ENCODE measurements around the gene TEX14.

Gene TEX14

GRCh38 chr17:58520843-58521430, 170.9 kb downstream of the TEX14 start:
- no peak for DNase-seq (ENCODE audit: low spot score)

- peak; percentile 100 for DNase-seq (ENCODE audit: low spot score)
Observed at GRCh38 chr17:58517928-58518609, 173.8 kb downstream of the TEX14 start.

DNA sequence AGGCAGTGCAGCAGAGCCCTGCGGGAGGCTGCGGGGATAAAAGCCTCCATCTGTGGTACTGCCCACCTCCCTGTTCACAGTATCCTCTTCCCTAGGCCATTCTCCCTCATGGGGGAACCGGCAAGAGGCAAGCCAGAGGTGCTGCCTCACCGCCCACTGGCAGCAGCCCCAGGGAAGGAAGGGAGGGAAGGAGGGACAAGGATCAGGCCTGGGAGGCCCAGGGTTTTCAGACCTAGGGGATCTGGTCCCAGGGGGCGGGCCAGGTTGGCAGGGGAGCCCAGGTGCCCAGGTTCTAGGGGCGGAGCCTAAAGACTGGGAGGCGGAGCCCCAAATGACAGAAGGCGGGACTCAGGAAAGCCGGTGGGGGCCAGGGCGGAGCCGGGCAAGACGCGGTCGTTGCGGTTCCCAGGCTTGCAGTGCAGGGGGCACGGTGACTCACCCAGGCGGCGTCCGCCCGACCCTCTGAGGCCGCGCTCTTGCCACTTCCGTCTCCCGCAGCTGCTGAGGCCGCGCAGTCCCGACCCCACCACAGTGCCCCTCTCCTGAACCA, 174.4 kb downstream of the TEX14 start:
- DNase-seq (ENCODE audit: low spot score) = no peak

DNA sequence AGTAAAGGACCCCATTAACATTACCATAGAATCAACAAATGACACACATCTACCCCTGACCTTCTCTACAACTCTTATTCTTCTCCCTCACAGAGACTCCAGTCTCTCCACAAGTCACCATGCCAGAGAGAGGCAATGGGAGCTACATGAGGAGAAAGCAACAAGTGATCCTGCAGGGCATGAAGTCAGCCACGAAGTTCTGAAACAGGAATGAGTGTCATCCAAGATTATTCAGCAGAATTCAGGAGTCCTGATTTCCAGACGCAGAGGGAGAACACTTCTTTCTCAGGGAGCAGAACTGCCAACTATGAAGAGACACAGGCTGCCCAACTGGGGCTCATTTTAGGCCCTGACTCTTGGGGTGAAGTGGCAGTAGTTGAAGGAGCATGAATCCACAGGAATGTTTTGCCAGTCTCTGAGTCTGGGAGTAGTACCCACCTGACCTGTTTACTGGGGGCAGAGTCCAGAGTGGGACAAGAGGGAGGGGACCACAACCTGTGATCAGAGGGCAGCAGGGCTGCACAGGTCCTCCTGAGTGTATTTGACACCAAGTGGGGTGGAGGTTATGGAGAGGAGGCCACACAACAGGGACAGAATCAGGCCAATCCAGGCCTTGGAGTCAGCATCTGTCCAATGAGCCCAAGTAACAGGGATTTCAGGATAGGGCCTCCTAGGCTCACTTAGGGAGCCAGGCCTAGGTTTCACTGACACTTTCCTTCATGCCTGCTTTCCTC, 175.0 kb downstream of the TEX14 start:
- DNase-seq (ENCODE audit: low spot score) = no peak

- no peak for DNase-seq (ENCODE audit: low spot score)
Observed at GRCh38 chr17:58515286-58515685, 176.6 kb downstream of the TEX14 start.

DNA sequence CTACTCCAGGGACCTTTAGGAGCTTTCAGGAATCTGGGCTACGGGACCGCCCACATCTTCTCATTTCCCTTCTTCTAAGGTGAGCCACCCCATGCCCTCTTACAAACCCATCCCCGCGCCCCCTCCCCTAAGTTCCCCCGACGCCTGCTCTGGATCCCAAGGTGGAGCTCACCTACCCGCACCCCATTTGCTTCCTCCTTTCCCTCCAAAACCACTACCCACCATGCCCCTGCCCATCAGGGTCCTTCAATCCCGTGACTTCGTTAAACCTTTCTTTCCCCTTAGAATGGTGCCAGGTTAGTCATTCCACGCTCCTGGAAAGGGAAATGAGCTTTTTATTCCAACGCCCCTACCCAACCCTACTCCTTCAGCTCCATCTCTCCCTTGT, 177.1 kb downstream of the TEX14 start:
- no peak for DNase-seq (ENCODE audit: low spot score)

DNA sequence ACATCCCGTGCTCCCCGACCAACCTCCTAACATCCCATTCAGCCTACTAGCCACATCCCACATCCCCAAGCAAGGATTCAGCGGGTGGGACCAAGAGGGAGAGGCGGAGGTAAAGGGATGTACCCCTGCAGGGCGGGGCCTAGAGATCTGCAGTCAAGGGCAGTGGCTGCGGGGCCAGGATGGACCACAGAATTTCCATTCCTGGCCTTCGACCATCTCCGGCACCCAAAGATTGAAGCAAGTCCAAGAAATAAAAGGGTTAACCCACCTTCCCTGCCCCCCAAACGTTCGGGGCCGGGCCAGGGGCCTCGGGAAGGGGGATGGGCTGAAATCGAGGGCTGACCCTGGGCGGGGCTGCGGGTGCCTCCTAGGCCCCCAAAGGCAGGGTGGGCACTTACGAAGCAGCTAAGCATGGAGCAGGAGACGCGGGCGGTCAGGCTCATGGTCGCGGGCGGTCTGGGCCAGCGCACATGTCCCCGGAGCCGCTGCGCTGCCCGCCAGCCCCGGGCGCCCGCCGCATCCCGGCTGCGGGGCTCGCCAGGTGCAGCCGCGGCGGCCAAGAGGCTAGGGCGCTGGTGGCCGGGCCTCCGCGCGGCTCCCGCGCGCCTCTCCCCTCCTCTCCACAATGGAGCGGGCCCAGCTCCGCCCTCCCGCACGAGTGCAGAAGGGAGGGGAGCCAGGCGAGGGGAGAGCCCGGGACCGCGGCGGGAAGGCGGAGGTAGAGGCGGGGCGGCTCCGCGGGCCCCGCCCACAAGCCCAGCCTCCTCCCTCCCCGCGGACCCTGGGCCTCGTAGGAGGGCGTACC, 177.7 kb downstream of the TEX14 start, which contains the start of gene MTMR4:
TSS of gene MTMR4 (minus strand) at position 674 of the 805 bp plus-strand sequence. CDS start at position 443, 231 bp downstream.
- DNase-seq (ENCODE audit: low spot score) = peak; percentile 83

DNA sequence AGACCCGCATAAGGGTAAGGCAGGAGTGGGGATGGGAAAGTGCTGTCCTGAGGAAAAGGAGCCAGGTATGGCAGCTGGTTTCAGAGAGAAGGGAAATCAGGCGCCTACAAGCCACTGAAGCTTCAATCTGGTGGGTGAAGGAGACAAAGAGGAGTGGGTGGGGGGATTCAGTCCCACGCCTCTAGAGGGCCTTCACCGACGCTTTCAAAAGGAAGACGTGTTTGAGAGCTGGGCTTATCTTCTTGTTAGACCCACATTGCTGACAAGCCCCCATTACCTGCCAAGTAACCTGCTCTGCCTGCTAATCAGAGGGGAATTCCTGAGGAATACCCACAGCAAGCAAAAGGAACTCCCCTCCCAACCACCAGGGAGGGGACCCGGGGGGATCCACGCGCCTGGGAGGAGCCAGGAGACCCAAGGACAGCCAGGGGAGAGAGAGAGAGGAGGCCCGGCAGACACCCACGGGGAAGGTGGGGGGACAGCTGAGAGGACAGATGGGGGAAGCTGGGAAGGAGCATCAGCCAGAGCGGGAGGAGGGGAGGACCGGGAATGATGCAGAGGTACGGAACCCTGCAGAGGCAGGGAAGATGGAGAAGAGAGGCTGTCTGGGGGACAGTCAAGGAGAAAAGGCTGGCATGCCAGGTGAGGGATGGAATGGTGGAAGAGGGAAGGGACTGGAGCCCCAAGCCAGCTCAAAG, 178.4 kb downstream of the TEX14 start:
- no peak for DNase-seq (ENCODE audit: low spot score)

DNA sequence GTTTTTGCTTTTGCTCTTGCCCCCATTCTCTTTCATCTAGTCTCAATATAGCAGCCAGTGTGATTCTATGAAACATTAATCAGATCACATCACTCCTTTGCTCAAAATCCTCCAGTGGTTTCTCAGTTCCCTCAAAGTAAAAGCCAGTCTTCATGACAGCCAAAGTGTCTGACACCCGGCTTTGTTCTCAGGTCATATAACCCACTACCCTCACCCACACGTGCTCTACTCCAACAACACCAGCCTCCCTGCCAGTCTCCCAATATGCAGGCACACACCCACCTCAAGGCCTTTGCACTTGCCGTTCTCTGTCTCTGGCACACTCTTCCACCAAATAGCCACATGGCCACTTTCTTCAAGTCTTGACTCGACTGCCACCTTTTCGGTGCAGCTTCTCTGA, 181.8 kb downstream of the TEX14 start:
- no peak for DNase-seq (ENCODE audit: low spot score)

DNA sequence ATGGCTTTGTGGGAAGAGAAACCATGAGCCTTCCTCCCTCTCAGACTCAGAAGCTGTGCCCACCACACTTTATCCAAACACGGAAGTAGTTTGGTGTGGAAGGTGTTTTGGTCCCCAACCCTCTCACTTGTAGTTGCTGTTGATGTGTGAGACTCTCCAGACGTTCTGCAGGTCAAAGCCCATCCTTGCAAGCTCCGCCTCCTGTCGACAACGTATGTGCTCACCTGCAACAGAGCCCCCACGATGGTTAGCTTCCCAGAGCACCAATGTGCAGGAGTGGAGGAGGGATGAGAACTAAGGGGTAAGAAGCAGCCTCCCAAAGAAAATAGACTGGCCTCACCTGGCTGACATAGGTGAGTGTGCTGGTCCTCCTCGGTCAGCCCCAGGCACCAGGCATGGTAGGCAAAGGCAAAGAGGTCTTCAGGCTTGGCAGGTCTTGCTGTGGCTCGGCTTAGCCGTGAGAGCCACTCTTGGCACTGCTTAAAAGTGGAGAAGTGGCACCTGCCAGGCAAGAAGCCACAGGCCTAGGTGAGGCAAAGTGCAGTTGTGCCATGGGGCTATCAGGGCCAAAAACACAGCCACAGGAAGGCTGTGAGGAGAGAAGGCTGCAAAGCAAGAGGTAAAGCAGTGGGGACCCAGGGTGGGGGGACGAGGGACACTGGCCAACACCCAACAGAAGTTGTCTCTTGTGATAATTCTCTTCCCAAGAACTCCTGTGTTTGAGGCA, 183.3 kb downstream of the TEX14 start:
- DNase-seq (ENCODE audit: low spot score) = no peak

GRCh38 chr17:58507123-58507634, 184.7 kb downstream of the TEX14 start:
- DNase-seq (ENCODE audit: low spot score) = no peak

Data from globus pallidus (tissue), 1 donor.